22Rv1 (cell line): ENCODE results near the gene DNAH10.

Source experiments
- CTCF ChIP-seq: fragments of 450-650 bp; IDR thresholded peaks from 2 replicates; pipeline ENCODE4 v1.5.1; 2017; ENCODE audit warnings: mild to moderate bottlenecking
- ZFX ChIP-seq: fragments of 450-650 bp; IDR thresholded peaks from 2 replicates; pipeline ENCODE4 v1.6.1; 2017; ENCODE audit warnings: antibody characterized with exemption, borderline replicate concordance

GRCh38 chr12:123891011-123891410 is 128.9 kb downstream of the DNAH10 start:
- TF ChIP-seq CTCF (no peak), ZFX (no peak)
